ENCODE data around the gene RPL4. TPM values are rescaled to one million over a fixed set of nuclear protein-coding genes. Genes with fewer than 3 reads are reported as not detected.

The RPL4 gene
- total RNA-seq, 4 donors from 2014 or later, result 1,198 to 2,364 (median 2,009) TPM

- Histone ChIP-seq H3K4me1 (peaks cover 0 to 29% (median 8%) of the 10 kb centered on the region in 4 donors), H3K36me3 (peaks cover 0 to 88% (median 0%) of the 10 kb centered on the region in 3 donors), H3K27me3 (no peaks in the 10 kb centered on the region), H3K9me3 (no peaks in the 10 kb centered on the region), H3K4me3 (no peak overlapping the region), H3K27ac (no peak overlapping the region)
- 95 to 96% methylated on average over 3 of the region's 3 CpGs for WGBS, 2 donors
- no peak for DNase-seq (ENCODE audit: low spot score in 2 of 2)
- TF ChIP-seq EP300 (IDR thresholded peaks at IDR 0.05), result no peak
These were observed 12.8 kb downstream of the RPL4 start for GRCh38 chr15:66491846-66492245.

- Histone ChIP-seq H3K4me3 (no peak overlapping the region), H3K36me3 (peaks cover 0 to 89% (median 0%) of the 10 kb centered on the region in 3 donors), H3K9me3 (no peaks in the 10 kb centered on the region), H3K27me3 (no peaks in the 10 kb centered on the region), H3K4me1 (peaks cover 0 to 8% (median 0%) of the 10 kb centered on the region in 4 donors), H3K27ac (no peak overlapping the region)
- DNase-seq (ENCODE audit: low spot score in 2 of 2), result no peak
- WGBS, 2 donors, result 69 to 74% methylated on average over 6 of the region's 6 CpGs
- no peak for TF ChIP-seq CTCF (IDR thresholded peaks at IDR 0.05)
- TF ChIP-seq EP300 (IDR thresholded peaks at IDR 0.05), result no peak
- TF ChIP-seq POLR2A (IDR thresholded peaks at IDR 0.05), result no peak
These were observed 15.4 kb downstream of the RPL4 start for GRCh38 chr15:66489179-66489791.

- Histone ChIP-seq H3K4me1 (peaks cover 0 to under 1% (median 0%) of the 10 kb centered on the region in 4 donors), H3K9me3 (no peaks in the 10 kb centered on the region), H3K27me3 (no peaks in the 10 kb centered on the region), H3K36me3 (peaks cover 0 to 85% (median 0%) of the 10 kb centered on the region in 3 donors), H3K27ac (no peak overlapping the region), H3K4me3 (no peak overlapping the region)
- DNase-seq (ENCODE audit: low spot score in 2 of 2), result no peak
- 89 to 91% methylated on average over 5 of the region's 5 CpGs for WGBS, 2 donors
- TF ChIP-seq CTCF (IDR thresholded peaks at IDR 0.05), result no peak
- no peak for TF ChIP-seq POLR2A (IDR thresholded peaks at IDR 0.05)
- TF ChIP-seq EP300 (IDR thresholded peaks at IDR 0.05), result no peak
These were observed 16.1 kb downstream of the RPL4 start for GRCh38 chr15:66488525-66488924.

GRCh38 chr15:66486887-66487286 lies 17.8 kb downstream of the RPL4 start:
- Histone ChIP-seq H3K27me3 (no peaks in the 10 kb centered on the region), H3K4me1 (no peaks in the 10 kb centered on the region), H3K4me3 (no peak overlapping the region), H3K36me3 (peaks cover 0 to 84% (median 0%) of the 10 kb centered on the region in 3 donors), H3K27ac (no peak overlapping the region), H3K9me3 (no peaks in the 10 kb centered on the region)
- 86 to 97% methylated on average over 3 of the region's 3 CpGs for WGBS, 2 donors
- no peak for DNase-seq (ENCODE audit: low spot score in 2 of 2)
- TF ChIP-seq EP300 (IDR thresholded peaks at IDR 0.05) (no peak), CTCF (IDR thresholded peaks at IDR 0.05) (no peak), POLR2A (IDR thresholded peaks at IDR 0.05) (no peak)

- Histone ChIP-seq H3K36me3 (peaks cover 0 to 72% (median 0%) of the 10 kb centered on the region in 3 donors), H3K27ac (no peak overlapping the region), H3K4me1 (no peaks in the 10 kb centered on the region), H3K4me3 (no peak overlapping the region), H3K27me3 (no peaks in the 10 kb centered on the region), H3K9me3 (no peaks in the 10 kb centered on the region)
- no peak for DNase-seq (ENCODE audit: low spot score in 2 of 2)
- WGBS, 2 donors, result 86% methylated on average over 5 of the region's 5 CpGs
- TF ChIP-seq POLR2A (IDR thresholded peaks at IDR 0.05), result no peak
- TF ChIP-seq CTCF (IDR thresholded peaks at IDR 0.05), result no peak
- no peak for TF ChIP-seq EP300 (IDR thresholded peaks at IDR 0.05)
These were observed 20.0 kb downstream of the RPL4 start for GRCh38 chr15:66484539-66485112.
